Loucy (cell line): Measurements from ENCODE around the gene PHACTR2.

Experiments used
- EZH2phosphoT487 ChIP-seq: fragments of 200-600 bp; IDR thresholded peaks from 2 replicates; pipeline ENCODE4 v1.6.1; 2018; ENCODE audit warnings: antibody characterized with exemption, mild to moderate bottlenecking, moderate library complexity, borderline replicate concordance
- TF ChIP-seq, protein P1 (sequence below): fragments of 200-600 bp; sonication (generic); conservative IDR thresholded peaks from 2 replicates; pipeline ENCODE4 v1.5.1; 2014; ENCODE audit warnings: mild to moderate bottlenecking, antibody characterized with exemption, low read length

DNA sequence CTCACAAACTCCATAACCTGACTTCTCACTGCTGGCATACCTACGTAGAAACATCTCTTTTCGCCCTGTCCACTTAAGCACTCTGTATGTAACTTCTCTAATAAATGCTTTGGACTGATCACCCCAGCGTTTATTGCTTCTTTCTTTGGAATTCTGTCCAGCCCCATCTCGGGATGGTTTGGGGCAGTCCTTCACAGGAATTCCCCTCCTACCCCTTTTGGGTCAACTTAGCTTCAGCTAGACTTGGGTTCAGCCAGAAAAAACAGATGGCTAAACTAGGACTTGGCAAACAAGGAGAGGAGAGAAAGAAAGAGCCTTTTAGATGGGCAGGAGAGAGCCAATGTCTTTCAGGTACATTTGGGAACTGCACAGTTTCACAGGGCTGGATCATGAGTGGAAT, 161.4 kb downstream of the PHACTR2 start:
- TF ChIP-seq, protein P1, sequence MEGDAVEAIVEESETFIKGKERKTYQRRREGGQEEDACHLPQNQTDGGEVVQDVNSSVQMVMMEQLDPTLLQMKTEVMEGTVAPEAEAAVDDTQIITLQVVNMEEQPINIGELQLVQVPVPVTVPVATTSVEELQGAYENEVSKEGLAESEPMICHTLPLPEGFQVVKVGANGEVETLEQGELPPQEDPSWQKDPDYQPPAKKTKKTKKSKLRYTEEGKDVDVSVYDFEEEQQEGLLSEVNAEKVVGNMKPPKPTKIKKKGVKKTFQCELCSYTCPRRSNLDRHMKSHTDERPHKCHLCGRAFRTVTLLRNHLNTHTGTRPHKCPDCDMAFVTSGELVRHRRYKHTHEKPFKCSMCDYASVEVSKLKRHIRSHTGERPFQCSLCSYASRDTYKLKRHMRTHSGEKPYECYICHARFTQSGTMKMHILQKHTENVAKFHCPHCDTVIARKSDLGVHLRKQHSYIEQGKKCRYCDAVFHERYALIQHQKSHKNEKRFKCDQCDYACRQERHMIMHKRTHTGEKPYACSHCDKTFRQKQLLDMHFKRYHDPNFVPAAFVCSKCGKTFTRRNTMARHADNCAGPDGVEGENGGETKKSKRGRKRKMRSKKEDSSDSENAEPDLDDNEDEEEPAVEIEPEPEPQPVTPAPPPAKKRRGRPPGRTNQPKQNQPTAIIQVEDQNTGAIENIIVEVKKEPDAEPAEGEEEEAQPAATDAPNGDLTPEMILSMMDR: no peak
- TF ChIP-seq EZH2phosphoT487: no peak
